IMR-90 (cell line): Measurements from ENCODE around the gene GMPPA.

Experiments used
- POLR2A ChIP-seq: IDR thresholded peaks from 2 replicates; pipeline ENCODE4 v1.6.1; 2012; ENCODE audit warnings: mild to moderate bottlenecking, low read depth, low read length
- RCOR1 ChIP-seq: IDR thresholded peaks from 2 replicates; pipeline ENCODE4 v1.6.1; 2012; ENCODE audit warnings: mild to moderate bottlenecking, low read length, improper control_type of control experiment; ENCODE audit not compliant: insufficient replicate concordance
- TF ChIP-seq, protein P1 (sequence below): conservative IDR thresholded peaks from 2 replicates; pipeline ENCODE4 v1.5.1; 2012; ENCODE audit warnings: mild to moderate bottlenecking, low read depth, low read length, improper control_type of control experiment

GRCh38 chr2:219555956-219556355, 57.3 kb downstream of the GMPPA start:
- TF ChIP-seq RCOR1, result no peak
- TF ChIP-seq, protein P1, sequence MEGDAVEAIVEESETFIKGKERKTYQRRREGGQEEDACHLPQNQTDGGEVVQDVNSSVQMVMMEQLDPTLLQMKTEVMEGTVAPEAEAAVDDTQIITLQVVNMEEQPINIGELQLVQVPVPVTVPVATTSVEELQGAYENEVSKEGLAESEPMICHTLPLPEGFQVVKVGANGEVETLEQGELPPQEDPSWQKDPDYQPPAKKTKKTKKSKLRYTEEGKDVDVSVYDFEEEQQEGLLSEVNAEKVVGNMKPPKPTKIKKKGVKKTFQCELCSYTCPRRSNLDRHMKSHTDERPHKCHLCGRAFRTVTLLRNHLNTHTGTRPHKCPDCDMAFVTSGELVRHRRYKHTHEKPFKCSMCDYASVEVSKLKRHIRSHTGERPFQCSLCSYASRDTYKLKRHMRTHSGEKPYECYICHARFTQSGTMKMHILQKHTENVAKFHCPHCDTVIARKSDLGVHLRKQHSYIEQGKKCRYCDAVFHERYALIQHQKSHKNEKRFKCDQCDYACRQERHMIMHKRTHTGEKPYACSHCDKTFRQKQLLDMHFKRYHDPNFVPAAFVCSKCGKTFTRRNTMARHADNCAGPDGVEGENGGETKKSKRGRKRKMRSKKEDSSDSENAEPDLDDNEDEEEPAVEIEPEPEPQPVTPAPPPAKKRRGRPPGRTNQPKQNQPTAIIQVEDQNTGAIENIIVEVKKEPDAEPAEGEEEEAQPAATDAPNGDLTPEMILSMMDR, result no peak
- no peak for TF ChIP-seq POLR2A
